NCI-H2081 treated with DMSO at 0.1 percent for 48 hours (cell line): ENCODE results near the gene MRPS16.

Experiments
- DNase-seq: peaks from one replicate; lab custom pipeline; 2025; lab: John Stamatoyannopoulos, UW

MRPS16 gene

DNA sequence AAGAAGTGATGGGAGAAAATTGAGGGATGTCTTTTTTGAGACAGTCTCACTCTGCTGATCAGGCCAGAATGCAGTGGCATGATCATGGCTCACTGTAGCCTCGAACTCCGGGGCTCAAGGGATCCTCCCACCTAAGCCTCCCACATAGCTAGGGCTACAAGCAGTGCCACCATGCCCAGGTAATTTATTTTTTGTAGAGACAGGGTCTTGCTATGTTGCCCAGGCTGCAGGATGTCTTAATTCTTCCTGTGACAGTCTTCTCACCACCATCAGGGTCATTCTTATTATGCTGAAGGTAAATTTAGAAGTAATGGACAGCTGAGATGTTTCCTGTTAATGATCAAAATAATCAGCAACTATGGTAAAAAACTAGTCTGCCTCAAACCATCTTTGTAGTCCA is 12.5 kb downstream of the MRPS16 start:
- no peak for DNase-seq

DNA sequence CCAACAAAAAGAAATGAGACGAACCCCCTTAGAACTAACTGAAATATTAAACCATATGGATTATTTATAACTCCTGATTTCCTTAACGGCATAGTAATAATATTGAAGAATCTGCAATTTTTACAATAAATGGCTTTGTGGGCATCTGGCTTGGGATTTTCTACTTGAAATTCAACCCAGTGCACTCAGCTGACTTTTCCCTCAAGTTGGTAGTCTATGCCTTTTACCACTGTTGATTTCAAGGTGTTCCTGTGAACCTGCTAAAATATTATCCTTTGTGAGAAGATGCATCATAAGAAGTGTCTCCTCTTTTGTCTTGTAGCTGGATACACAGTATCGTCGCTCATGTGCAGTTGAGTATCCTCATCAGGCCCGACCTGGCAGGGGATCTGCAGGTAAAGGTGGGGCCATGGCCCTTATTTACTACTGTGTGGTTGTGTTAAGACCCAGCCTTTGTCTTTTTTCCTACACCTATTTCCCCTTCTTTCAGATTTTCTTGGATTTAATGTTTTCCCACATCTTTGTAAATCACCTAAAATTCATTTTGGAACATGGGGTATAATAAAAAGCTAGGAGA is 13.4 kb downstream of the MRPS16 start:
- DNase-seq, result no peak

- DNase-seq, result no peak
Measured at GRCh38 chr10:73234695-73235094, 17.7 kb downstream of the MRPS16 start.

- DNase-seq, result no peak
Measured at GRCh38 chr10:73233883-73234282, 18.6 kb downstream of the MRPS16 start.

DNA sequence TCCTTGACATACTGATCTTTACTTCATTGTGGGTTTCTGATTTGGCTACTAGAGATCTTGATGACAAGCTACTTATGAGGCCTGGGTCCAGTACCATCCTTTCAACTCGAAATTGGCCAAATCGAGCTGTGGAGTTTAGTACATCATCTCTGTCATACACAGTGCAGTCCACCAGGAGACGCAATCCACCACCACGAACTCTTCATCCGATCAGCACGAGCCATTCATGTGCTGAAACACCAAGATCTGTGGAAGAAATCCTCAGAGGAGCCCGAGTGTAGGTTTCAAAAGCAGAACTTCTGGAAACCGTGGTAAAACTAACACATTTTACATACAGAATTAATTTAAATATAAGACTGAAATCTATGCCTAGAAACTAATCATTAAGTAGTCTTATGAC is 19.6 kb downstream of the MRPS16 start:
- no peak for DNase-seq

DNA sequence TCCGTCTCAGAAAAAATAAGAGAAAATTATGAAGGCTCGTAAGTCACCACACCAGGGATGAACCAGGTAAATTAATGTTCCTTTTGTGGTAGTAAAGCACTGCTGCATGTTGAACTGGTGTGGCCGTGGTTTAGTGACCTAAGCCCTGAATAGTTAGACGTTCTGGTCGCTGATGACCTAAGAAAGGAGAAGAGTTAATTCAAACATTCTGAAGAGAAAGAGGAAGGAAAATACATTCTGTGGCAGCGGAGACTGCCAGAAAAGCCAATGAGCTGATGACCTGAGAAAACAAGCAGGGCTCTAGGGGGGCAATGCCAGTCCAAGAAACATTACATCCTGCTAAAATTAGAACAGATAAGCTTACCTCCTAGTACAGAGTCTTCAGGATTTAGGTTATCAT is 22.9 kb downstream of the MRPS16 start:
- no peak for DNase-seq

DNA sequence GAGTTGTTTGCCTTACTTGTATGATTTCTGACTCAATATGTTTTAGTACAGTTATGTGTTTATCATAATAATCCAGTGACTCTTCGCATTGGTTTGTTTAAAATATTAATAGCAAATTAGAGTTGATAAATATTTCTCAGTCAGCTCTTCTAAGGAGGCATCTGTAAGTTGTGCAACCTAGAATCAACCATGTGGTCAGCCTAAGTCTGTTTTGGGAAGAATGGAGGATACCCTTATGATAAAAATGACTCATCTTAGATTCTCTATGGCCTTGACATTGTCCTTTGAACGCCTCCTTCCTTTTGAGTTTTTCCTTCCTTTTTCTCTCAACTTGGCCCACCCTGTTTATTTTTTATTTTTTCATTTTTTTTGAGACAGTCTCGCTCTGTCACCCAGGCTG is 24.2 kb downstream of the MRPS16 start:
- DNase-seq, result no peak

DNA sequence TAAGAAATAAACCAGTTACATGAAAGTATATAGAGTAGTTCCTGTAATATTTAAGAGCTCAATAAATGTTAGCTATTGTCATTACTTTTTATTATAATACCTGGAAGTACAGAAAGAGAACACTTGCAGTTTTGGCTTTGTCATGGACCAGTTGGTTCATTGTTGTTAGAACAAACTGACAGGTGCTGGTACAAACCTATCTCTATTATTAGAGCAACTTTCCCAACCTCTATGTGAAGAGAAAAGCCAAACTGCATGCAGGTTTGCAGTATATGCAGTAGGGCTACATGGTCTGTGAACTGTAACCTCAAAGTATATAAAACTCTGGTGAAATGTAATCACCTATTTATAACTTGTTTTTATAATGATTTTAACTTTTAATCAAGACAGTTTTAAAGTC is 25.8 kb downstream of the MRPS16 start:
- no peak for DNase-seq

- DNase-seq, result no peak
Measured at GRCh38 chr10:73225518-73225917, 26.9 kb downstream of the MRPS16 start.

DNA sequence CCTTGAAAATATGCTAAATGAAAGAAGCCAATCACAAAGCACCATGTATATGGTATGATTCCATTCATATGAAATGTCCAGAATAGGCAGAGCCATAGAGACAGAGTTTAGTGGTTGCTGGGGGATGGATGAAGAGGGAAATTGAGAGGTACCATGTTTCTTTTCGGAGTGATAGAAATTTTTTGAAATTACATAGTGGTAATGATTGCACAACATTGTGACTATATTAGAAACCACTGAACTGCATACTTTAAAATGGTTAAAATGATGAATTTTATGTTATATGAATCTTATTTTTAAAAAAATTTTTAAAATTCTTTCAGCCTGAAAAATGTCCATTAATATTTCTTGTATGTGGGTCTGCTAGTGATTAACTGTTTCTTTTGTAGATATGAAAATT is 31.5 kb downstream of the MRPS16 start:
- DNase-seq, result no peak

- no peak for DNase-seq
Measured at GRCh38 chr10:73219384-73219783, 33.1 kb downstream of the MRPS16 start.

DNA sequence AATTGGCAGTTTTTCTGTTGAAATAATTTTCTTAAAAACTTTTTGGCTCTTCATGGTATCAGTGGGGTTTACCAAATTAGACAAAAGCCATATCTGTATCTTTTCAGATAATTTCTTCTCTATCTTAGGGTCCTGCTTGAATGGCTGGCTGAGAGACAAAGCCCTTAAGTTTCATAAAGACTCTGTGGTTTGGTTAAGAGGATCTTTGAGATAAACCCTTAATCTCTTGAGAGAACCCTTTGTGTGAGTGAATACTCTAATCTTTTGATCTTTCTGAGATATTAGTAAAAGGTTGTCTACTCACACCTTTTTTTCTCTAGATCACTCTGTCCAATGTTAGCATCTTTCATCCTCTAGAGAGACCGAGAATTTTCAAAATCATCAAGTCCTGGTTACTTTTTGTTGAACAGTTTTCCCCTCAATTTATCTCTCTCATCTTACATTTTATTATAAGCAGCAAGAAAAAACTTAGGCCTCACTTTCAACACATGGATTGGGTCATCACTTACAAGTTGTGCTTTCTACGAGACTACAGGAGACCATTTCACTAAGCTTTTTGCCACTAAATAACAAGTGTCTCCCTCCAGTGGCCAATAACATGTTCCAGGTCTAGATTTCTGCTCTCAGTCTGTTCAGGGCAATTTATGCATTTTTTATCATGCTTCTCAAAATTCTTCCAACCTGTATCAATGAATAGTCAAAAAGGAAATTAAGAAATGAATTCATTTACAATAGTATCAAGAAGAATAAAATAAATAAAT is 33.8 kb downstream of the MRPS16 start:
- no peak for DNase-seq

GRCh38 chr10:73217628-73218027 is 34.8 kb downstream of the MRPS16 start:
- DNase-seq, result no peak

GRCh38 chr10:73215749-73216148 is 36.7 kb downstream of the MRPS16 start:
- no peak for DNase-seq

DNA sequence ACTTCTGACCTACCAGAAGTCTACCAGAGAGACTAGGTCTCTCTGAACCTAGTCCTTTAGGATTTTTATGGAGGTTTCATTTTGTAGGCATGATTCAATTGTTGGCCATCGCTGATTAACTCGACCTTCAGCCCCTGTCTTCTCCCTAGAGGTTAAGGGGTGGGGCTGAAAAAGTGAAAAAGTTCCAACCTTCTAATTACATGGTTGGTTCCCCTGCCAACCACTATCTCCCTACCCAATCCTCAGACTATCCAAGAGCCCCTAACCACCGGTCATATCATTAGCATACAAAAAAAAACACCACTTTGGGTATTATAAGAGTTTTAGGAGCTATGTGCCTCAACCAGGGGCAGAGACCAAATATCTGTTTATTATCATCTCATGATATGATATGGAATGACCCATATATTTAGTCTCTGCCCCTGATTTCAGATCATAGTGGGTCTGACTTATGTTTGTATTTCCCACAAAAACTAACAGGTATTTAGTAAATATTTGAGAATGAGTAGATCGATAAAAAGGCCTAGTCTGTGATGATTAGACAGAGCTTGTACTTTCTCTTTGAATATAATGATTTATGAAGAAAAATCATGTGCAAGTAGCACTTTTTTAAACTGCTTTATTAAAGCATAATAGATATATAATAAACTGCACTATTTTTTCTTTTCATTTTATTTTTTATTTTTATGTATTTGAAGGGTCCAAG is 41.2 kb downstream of the MRPS16 start:
- DNase-seq, result no peak

DNA sequence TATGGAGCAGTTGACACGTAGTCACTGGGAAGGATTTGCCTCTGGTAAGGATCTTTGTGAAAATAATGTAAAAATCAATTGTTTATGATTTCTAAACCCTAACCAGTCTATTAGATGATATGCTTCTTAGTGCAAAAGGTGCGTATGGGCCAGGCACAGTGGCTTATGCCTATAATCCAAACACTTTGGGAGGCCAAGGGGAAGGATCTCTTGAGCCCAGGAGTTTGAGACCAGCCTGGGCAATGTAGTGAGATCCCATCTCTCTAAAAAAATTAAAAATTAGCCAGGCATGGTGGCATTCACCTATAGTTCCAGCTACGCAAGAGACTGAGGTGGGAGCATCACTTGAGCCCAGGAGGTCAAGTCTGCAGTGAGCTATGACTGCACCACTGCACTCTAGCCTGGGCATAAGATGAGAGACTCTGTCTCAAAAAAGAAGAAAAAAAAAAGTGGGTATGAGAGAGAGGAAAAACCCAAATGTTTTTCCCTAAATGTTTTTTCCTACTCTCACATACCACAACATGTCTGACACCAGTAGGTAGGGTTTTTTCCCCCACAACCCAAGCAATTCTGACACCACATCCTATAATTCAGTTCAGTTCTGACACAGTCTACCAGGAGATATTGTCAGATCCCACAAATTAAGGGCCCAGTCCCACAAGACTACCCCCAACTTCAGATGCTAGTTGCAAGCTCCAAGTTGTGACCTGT is 41.9 kb downstream of the MRPS16 start:
- DNase-seq, result no peak

- DNase-seq, result no peak
Measured at GRCh38 chr10:73209705-73210104, 42.7 kb downstream of the MRPS16 start.

- DNase-seq, result no peak
Measured at GRCh38 chr10:73207883-73208282, 44.6 kb downstream of the MRPS16 start.

DNA sequence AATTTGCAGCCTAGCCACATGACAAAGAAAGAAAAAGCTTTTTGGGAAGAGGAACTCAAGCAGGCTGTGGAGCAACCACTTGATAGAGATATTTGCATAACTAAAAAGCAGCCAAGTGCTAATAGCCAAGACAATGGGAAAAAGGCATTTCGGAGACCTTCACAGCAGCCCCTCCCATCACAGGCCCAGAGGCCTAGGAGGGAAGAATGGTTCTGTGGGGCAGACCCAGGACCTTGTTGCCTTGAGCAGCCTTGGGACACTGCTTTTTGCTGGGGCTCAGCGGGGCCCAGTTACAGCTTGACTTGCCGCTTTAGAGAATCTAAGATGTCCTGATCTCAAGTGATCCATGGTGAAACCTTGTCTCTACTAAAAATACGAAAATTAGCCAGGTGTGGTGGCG is 46.1 kb downstream of the MRPS16 start:
- DNase-seq, result no peak

DNA sequence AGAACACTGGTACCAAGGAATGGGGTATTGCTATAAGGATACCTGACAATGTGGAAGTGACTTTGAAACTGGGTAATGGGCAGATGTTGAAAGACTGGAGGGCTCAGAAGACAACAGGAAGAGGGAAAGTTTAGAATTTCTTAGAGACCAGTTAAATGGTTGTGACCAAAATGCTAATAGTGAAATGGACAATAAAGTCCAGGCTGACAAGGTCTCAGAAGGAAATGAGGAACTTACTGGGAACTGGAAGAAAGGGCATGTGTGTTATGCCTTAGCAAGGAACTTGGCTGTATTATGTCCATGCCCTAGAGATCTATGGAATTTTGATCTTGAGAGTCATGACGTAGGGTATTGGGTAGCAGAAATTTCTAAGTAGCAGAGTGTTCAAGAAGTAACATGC is 46.6 kb downstream of the MRPS16 start:
- DNase-seq, result no peak

DNA sequence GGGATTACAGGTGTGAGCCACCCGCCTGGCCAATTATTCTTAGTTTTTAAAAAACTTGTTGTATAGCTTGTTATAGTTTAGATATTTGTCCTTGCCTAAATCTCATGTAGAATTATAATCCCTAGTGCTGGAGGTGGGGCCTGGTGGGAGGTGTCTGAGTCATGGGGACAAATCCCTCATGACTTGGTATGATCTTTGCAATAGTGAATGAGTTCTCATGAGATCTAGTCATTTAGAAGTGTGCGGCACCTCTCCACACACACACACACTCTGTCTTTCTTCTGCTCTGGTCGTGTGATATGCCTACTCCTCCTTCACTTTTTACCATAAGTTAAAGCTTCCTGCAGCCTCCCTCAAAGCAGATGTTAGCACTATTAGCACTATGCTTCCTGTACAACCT is 47.4 kb downstream of the MRPS16 start:
- DNase-seq, result no peak
